HG02588 (cell line): ENCODE data around the gene GRM3.

ENCODE experiments used
- ATAC-seq: cut with Tn5 transposase; IDR thresholded peaks from one replicate; pipeline ENCODE4 v1.9.1; 2021; ENCODE audit warnings: mild to moderate bottlenecking, moderate library complexity; ENCODE audit not compliant: unreplicated experiment

The GRM3 gene

DNA sequence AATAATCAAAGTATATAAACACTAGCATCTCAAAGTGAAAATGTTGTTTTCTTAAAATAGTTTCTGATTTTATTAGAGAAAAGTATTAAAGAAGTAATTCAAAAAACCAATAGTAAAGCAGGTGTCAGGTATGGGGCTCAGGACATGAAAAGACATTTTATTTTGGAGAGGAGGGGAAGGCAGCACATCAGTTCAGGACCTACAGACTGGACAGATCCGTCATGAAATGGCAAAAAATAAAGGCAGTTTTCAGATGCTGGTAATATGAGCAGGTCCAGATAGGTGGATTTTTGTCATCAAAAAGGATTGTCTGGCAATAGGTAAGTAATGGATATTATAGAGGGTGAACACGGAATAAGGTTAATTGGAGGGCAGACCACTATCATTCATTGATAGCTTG lies 49.0 kb downstream of the GRM3 start:
- ATAC-seq: no peak

- ATAC-seq: no peak
Measured at GRCh38 chr7:86706406-86706805, 62.7 kb downstream of the GRM3 start.

DNA sequence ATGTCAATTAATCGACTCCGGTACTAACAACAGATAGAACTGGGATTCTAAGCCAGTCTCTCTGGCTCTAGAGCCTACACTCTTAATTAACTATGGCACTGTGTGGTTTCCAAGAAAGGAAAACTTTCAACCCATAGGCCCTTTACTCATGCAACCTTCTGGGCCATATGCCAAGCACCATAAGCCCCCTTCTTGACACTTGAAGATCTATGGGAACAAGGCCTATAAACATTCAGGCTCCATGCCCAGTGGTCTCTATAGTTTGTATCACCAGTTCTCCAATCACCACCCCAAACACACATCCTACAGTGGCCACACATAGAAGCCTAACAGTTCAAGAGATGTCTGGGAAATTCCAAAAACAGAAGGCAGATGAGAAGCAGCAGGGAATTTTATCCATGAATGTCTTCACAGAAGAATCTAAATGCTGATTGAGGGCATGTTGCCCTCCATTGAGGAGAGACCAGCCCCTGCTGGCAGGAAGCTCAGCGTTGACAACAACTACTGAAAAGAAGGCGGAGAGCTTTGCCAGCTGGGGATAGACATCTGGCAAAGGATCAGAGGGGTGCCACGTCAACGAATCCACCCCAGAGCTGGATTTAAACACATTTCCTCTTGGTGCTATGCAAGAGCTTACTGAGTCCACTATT lies 64.4 kb downstream of the GRM3 start:
- no peak for ATAC-seq

DNA sequence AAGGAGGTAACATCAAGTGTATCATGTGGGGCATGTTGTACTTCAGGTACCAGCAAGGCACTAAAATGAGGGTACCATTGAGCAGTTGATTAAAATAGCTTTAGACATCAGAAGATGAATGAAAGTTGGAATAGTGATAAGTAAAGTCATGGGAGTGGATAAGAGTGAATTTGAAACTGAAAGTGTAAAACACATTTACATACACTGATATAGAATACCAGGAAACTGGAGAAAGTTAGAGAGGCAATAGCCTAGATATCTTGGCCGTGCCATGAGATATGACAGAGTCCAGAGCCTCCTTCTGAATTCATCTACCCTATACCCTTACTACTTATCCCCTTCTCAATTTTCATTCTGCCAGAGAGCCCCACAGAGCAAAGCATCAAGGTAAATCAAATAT lies 76.6 kb downstream of the GRM3 start:
- no peak for ATAC-seq

GRCh38 chr7:86733783-86734182 lies 90.1 kb downstream of the GRM3 start:
- ATAC-seq: no peak

DNA sequence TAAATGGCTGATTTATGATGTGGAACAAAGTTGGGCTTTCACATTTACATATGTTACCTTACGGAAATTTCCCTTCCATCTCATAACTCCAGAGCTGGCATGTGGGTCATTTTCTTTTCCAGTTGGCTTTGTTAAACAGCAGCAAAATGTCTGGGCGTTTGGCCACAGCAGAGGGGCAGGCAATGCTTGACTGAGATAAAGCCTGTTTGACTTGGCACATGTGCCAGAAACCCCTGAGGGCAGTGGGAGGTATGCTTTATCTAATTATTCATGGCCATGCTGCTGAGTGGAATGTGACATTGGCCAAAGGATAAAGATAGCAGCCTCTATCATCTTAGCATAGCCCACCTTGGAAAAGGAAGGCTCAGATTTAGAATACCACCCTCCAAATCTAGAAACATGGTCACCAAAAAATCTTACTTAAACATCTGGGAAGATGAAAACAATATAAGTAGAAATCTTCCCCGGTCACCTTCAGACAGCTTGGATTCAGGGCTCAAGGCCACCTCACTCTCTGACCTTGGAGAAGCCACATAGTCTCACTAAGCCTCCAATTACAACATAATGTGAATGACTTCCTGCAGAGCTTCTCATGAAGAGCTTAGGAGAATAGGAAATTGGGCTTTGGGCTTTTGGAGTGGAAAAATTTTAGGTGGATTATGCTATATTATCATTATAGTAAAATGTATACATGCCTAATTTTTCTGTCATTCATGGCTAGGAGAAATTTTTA lies 101.5 kb downstream of the GRM3 start:
- no peak for ATAC-seq

GRCh38 chr7:86747698-86748097 lies 104.0 kb downstream of the GRM3 start:
- ATAC-seq: no peak

- ATAC-seq: no peak
Measured at GRCh38 chr7:86748201-86748600, 104.5 kb downstream of the GRM3 start.

GRCh38 chr7:86748843-86749719 lies 105.4 kb downstream of the GRM3 start:
- ATAC-seq: peak; percentile 70

GRCh38 chr7:86749741-86750665 lies 106.3 kb downstream of the GRM3 start:
- no peak for ATAC-seq

DNA sequence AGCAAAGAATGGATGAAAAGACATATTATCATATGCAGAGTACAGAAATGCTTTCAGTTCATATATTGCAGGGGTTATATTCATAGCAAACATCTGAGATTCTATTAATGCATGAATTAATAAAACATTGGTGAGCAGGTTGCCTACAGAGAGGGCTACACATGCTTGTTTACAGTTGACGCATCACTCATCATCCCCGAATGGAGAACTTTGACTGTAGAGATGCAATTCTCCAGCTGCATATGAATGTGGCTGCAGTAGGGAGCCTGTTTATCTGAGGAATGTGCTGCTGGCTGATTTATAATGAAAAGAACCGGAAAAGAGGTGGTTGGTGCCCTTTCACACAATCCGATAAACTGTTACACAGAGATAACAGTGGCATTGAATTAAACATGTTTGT lies 116.5 kb downstream of the GRM3 start:
- ATAC-seq: no peak

GRCh38 chr7:86762129-86762528 lies 118.4 kb downstream of the GRM3 start:
- ATAC-seq: no peak

DNA sequence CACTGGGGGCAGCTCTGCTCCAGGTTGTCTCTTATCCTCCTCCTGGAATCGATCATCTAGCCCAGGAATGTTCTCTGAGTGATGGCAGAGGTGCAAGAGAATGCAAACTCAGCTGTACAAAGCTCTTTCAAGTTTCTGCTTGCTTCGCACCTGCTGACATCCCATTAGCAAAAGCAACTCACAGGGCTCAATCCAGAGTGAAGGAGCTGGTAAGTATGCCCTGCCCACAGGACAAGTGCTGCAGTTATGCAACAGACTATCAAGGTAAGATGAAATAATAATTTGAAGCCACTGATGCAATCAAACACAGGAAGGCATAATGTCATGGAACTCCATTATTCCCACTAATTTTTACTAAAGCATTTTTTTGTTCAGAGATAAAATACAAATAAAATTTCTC lies 122.2 kb downstream of the GRM3 start:
- ATAC-seq: no peak

- ATAC-seq: peak; percentile 62
Measured at GRCh38 chr7:86768394-86768793, 124.7 kb downstream of the GRM3 start.

- ATAC-seq: peak; percentile 68
Measured at GRCh38 chr7:86768967-86769760, 125.5 kb downstream of the GRM3 start.

DNA sequence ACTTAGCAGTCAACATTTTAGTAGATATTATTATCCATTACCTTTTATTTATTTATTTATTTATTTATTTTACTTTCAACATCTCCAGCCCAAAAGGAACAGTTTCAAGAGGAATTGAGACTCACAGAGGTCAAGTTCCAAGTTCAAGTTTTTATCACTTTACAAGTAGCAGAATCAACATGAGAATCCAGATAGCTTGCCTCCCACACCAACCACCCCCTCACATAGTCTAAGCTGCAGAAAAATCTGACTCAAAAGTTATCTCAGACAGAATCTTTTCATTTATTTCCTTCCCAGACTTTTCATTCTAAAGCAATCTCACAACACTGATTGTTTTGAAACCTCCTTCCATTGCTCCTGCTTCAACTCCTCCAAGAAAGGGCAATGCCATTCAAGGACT lies 129.6 kb downstream of the GRM3 start:
- no peak for ATAC-seq

DNA sequence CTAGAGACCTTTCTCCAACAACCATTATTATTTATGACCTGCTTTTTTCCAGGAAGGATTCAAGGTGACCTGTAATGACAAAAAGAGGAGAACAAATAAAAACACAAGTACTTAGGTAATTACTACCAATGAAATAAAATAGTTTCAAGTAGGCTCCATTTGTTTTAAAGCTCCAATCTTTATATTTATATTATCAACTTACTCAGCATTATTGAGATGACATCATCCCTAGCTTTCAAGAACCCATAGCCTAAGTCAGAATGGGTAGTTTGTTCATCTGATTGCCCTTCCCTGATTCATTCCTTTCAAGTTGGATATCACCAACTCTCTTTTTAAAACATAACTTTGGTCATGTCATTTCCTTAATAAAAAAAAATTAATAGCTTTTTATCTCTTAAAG lies 131.5 kb downstream of the GRM3 start:
- ATAC-seq: no peak

DNA sequence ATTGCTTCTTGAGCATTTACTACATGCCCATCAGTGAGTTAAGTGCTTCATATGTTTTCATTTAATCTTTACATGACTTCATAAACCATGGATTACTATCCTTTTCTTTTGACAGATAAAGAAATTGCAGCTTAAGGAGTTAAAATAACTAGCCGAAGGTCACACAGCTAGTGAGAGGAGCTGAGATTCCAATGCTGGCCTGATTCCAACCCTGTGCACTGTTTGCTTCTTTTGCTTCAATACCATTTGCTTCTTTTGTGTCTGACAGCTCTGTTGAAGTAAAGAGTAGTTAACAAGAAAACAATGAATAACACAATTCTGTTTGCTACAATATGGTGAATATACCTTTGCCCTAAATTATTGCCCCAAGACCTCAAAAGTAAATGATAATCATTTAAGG lies 132.4 kb downstream of the GRM3 start:
- no peak for ATAC-seq

DNA sequence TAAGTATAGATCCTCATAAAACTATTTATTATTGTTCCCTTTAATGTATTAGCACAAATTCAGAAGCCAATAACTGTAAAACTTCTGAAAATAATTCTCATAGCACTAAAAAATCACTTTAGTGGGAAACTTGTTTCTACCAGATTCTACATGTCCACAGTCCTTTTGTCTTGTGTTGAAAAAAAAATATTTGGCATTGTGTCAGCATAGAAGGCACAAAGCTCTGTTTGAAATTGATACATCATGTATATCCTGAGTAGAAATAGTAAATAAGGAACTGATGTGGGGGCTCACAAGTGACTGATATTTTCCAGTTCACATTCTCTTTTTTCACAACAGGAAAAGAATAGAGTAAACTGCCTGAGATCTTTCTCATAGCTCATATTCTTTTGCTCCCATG lies 134.6 kb downstream of the GRM3 start:
- no peak for ATAC-seq

DNA sequence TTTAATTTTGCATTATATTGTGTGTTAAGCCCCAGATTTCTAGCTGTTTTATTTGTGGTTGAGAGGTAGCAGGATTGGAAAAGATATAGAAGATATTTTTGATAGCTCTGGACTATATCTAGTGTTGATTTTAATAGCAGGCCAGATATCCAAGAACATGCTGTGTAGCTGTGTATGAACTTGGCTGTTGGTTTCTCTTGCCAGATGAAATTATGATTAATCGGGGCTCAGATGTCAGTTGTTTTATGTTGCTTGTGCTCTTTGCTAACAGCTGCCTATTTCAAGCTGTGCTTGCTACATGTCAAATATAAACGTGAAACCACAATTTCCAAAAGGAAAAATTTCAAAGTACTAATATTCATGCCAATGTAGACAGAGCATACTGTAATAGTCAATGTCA lies 141.1 kb downstream of the GRM3 start:
- no peak for ATAC-seq
